Raji (cell line): ENCODE data around the gene PHACTR1.

Experiments
- POLR2A ChIP-seq: IDR thresholded peaks from 2 replicates; pipeline ENCODE4 v1.6.1; 2011; ENCODE audit warnings: low read depth, low read length, control low read depth; ENCODE audit not compliant: insufficient read depth

Gene PHACTR1

GRCh38 chr6:12962987-12963386, 246.4 kb downstream of the PHACTR1 start:
- no peak for TF ChIP-seq POLR2A

GRCh38 chr6:12963567-12963966, 247.0 kb downstream of the PHACTR1 start:
- TF ChIP-seq POLR2A: no peak

- no peak for TF ChIP-seq POLR2A
Observed at GRCh38 chr6:12967686-12968085, 251.1 kb downstream of the PHACTR1 start.

GRCh38 chr6:12968290-12968689, 251.7 kb downstream of the PHACTR1 start:
- TF ChIP-seq POLR2A: no peak

GRCh38 chr6:12968839-12969558, 252.4 kb downstream of the PHACTR1 start:
- no peak for TF ChIP-seq POLR2A

GRCh38 chr6:12969966-12970365, 253.4 kb downstream of the PHACTR1 start:
- TF ChIP-seq POLR2A: no peak

- no peak for TF ChIP-seq POLR2A
Observed at GRCh38 chr6:12973386-12973785, 256.8 kb downstream of the PHACTR1 start.

- TF ChIP-seq POLR2A: no peak
Observed at GRCh38 chr6:12974551-12974950, 258.0 kb downstream of the PHACTR1 start.

- TF ChIP-seq POLR2A: no peak
Observed at GRCh38 chr6:12976366-12976765, 259.8 kb downstream of the PHACTR1 start.

GRCh38 chr6:12977206-12977605, 260.6 kb downstream of the PHACTR1 start:
- TF ChIP-seq POLR2A: no peak

GRCh38 chr6:12977806-12978205, 261.2 kb downstream of the PHACTR1 start:
- TF ChIP-seq POLR2A: no peak

- TF ChIP-seq POLR2A: no peak
Observed at GRCh38 chr6:12980741-12981140, 264.2 kb downstream of the PHACTR1 start.

GRCh38 chr6:12984776-12985175, 268.2 kb downstream of the PHACTR1 start:
- TF ChIP-seq POLR2A: no peak

- no peak for TF ChIP-seq POLR2A
Observed at GRCh38 chr6:12987783-12988182, 271.2 kb downstream of the PHACTR1 start.

GRCh38 chr6:12990162-12990561, 273.6 kb downstream of the PHACTR1 start:
- no peak for TF ChIP-seq POLR2A

GRCh38 chr6:12991435-12991834, 274.9 kb downstream of the PHACTR1 start:
- no peak for TF ChIP-seq POLR2A

GRCh38 chr6:12992770-12993169, 276.2 kb downstream of the PHACTR1 start:
- TF ChIP-seq POLR2A: no peak
